K562 (cell line): ENCODE results near the gene SS18L1. TPM values are rescaled to one million over a fixed set of nuclear protein-coding genes. Genes with fewer than 3 reads are reported as not detected.

Source experiments
- ATF1 ChIP-seq, 2 experiments: fragments of 450-650 bp in 1 of 2; IDR thresholded peaks; 2 replicates each; pipeline ENCODE4 v1.6.1; 2016; ENCODE audit warnings: missing compliant biosample characterization in 1 of 2, missing genetic modification characterization in 1 of 2
- FOSL1 ChIP-seq: fragments of 200-800 bp; sonication (Bioruptor generic); conservative IDR thresholded peaks from 2 replicates; pipeline ENCODE4 v1.6.1; 2016; ENCODE audit warnings: missing genetic modification characterization, missing compliant biosample characterization
- GABPA ChIP-seq: fragments of 200-800 bp; sonication (Bioruptor generic); conservative IDR thresholded peaks from 2 replicates; pipeline ENCODE4 v1.6.1; 2016; ENCODE audit warnings: low read depth, missing genetic modification characterization, missing compliant biosample characterization
- HDAC6 ChIP-seq: IDR thresholded peaks from 2 replicates; pipeline ENCODE4 v1.6.1; 2012; ENCODE audit warnings: low read depth, mild to moderate bottlenecking, control low read depth, inconsistent platforms, low read length, moderate library complexity
- HDAC8 ChIP-seq: fragments of 450-650 bp; IDR thresholded peaks from 2 replicates; pipeline ENCODE4 v1.6.1; 2016; ENCODE audit warnings: mild to moderate bottlenecking, missing genetic modification characterization, moderate library complexity, missing compliant biosample characterization
- MAFK ChIP-seq: IDR thresholded peaks from 2 replicates; pipeline ENCODE4 v1.6.1; 2011; ENCODE audit warnings: low read length, improper control_type of control experiment
- POLR3A ChIP-seq: IDR thresholded peaks from 2 replicates; pipeline ENCODE4 v1.6.1; 2011; ENCODE audit warnings: borderline replicate concordance, mild to moderate bottlenecking, moderate library complexity; ENCODE audit not compliant: insufficient read length, insufficient read depth; ENCODE audit errors: extremely low read depth
- SMAD3 ChIP-seq: fragments of 450-650 bp; formaldehyde crosslinking; conservative IDR thresholded peaks from 2 replicates; pipeline ENCODE4 v1.4.0; 2020; ENCODE audit warnings: mild to moderate bottlenecking
- SNRNP70 ChIP-seq: fragments of 200-400 bp; formaldehyde crosslinking; optimal IDR thresholded peaks from 2 replicates; pipeline ENCODE3; 2017; ENCODE audit warnings: low read depth, low read length
- ZNF12 ChIP-seq: sonication (generic); formaldehyde crosslinking; IDR thresholded peaks from 2 replicates; pipeline ENCODE4 v1.4.0; 2020; ENCODE audit warnings: mild to moderate bottlenecking, missing genetic modification reagents
- polyA plus RNA-seq, 8 experiments: library from polyadenylated mRNA; depleted of rRNA in 4 of 8; stranded (reverse) in 5 of 8; unstranded in 3 of 8; fragments of >200 nt; fragmentation: Nextera tagmentation in 2 of 8; fragmentation: Illumina TruSeq in 1 of 8; extraction: Ambion mirVana in 2 of 8; extraction: Trizol in 1 of 8; gene quantifications; 2 replicates each; pipeline versions ENCODE4 v1.2.1 to v1.2.3, GENCODE V29; 2011 to 2014; ENCODE audit warnings: inconsistent platforms in 1 of 8, missing spikeins in 1 of 8
- total RNA-seq, 7 experiments: library from RNA; depleted of rRNA in 6 of 7; stranded (reverse); fragments of >200 nt in 6 of 7; fragmentation: Illumina TruSeq in 2 of 7; extraction: Trizol in 2 of 7; gene quantifications; 2 replicates each; pipeline versions ENCODE4 v1.2.1 to v1.2.3, GENCODE V29; 2011 to 2021; ENCODE audit warnings: low replicate concordance in 1 of 7
- TF ChIP-seq, protein P1 (sequence below): sonication (generic); formaldehyde crosslinking; IDR thresholded peaks from 2 replicates; pipeline ENCODE4 v1.8.1; 2023; ENCODE audit warnings: mild to moderate bottlenecking, missing genetic modification reagents
- TF ChIP-seq, protein P2 (sequence below): fragments of 250-450 bp; sonication (Bioruptor Pico); IDR thresholded peaks from 2 replicates; pipeline ENCODE4 v1.4.0; 2020; ENCODE audit warnings: mild to moderate bottlenecking
- TF ChIP-seq, protein P3 (sequence below): IDR thresholded peaks from 2 replicates; pipeline ENCODE4 v1.6.1; 2011; ENCODE audit not compliant: insufficient read length; ENCODE audit errors: extremely low read depth
- TF ChIP-seq, protein P4 (sequence below), 2 experiments: fragments of 200-800 bp in 1 of 2; sonication (Bioruptor generic) in 1 of 2; sonication (generic) in 1 of 2; formaldehyde crosslinking in 1 of 2; IDR thresholded peaks in 1 of 2; conservative IDR thresholded peaks in 1 of 2; 2 replicates each; pipeline versions ENCODE4 v1.5.0 to v1.6.1; 2016 to 2020; ENCODE audit warnings: missing compliant biosample characterization in 1 of 2, missing genetic modification characterization in 1 of 2, missing genetic modification reagents in 1 of 2
- TF ChIP-seq, protein P5 (sequence below): fragments of 450-650 bp; conservative IDR thresholded peaks from 2 replicates; pipeline ENCODE4 v1.6.1; 2016; ENCODE audit warnings: missing genetic modification characterization, low read depth, mild to moderate bottlenecking, missing compliant biosample characterization, moderate library complexity
- TF ChIP-seq, protein P6 (sequence below): fragments of 250-450 bp; sonication (Bioruptor Pico); IDR thresholded peaks from 2 replicates; pipeline ENCODE4 v1.5.1; 2021; ENCODE audit warnings: mild to moderate bottlenecking

SS18L1 gene
- total and polyA plus RNA-seq, 9 of the 15 experiments (the other 6 are each of a cell fraction or from before 2014, with no cell fraction given): 2.7 to 28.3 (median 15.1) TPM

DNA sequence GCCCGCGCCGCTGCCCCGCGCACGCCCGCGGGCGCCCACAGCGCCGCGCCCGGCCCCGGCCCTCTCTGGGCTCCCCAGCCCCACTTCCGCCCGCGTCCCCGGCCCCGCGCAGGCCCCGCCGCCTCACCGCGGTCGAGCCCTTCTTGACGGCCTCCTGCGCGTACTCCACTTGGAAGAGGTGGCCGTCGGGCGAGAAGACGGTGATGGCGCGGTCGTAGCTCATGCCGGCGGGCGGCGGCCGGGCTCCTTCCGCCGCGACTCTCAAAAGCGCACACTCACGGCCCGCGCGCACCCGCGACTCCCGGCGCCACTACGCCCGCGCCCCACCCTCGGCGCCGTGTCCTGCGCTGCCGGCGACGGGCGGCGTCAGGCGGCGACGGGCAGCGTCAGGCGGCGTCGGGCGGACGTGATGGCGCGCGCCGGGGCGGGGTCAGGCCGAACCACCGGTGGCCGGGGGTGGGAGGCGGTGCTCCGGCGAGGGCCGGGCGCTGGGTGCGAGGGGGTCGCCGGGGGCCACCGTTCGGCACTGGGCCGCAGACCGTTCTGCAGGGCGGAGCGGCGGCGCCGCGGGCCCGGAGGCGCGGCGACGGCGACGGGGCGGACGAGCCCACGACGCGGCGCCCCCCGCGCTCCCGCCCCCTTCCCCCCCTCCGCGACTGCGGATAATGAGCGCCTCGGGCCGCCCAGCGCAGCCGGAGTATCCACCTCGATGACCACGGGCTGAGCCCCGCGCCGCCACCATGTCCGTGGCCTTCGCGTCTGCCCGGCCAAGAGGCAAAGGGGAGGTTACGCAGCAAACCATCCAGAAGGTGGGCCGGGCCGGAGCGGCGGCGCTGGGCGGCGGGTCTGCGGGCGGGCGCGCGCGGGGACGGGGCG lies at the start of gene SS18L1, which contains the start of gene PSMA7 (continued):
- TF ChIP-seq, protein P1, sequence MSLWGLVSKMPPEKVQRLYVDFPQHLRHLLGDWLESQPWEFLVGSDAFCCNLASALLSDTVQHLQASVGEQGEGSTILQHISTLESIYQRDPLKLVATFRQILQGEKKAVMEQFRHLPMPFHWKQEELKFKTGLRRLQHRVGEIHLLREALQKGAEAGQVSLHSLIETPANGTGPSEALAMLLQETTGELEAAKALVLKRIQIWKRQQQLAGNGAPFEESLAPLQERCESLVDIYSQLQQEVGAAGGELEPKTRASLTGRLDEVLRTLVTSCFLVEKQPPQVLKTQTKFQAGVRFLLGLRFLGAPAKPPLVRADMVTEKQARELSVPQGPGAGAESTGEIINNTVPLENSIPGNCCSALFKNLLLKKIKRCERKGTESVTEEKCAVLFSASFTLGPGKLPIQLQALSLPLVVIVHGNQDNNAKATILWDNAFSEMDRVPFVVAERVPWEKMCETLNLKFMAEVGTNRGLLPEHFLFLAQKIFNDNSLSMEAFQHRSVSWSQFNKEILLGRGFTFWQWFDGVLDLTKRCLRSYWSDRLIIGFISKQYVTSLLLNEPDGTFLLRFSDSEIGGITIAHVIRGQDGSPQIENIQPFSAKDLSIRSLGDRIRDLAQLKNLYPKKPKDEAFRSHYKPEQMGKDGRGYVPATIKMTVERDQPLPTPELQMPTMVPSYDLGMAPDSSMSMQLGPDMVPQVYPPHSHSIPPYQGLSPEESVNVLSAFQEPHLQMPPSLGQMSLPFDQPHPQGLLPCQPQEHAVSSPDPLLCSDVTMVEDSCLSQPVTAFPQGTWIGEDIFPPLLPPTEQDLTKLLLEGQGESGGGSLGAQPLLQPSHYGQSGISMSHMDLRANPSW (CRISPR knock-in tag): no peak
- TF ChIP-seq MAFK (peak; percentile 16; the same call in 1 of the 2 replicates), FOSL1 (tag) (no peak), ZNF12 (CRISPR knock-in tag) (no peak), HDAC8 (no peak), POLR3A (no peak), ATF1 (CRISPR knock-in tag; IDR thresholded peaks at IDR 0.05) (peak; percentile 34; the same call in 1 of the 2 replicates), ATF1 (tag; IDR thresholded peaks at IDR 0.05) (0 out of 2 replicates have a peak, but pooled peaks have one; percentile 13), SNRNP70 (no peak), HDAC6 (no peak), GABPA (tag) (peak; percentile 76), SMAD3 (no peak)
- TF ChIP-seq, protein P2, sequence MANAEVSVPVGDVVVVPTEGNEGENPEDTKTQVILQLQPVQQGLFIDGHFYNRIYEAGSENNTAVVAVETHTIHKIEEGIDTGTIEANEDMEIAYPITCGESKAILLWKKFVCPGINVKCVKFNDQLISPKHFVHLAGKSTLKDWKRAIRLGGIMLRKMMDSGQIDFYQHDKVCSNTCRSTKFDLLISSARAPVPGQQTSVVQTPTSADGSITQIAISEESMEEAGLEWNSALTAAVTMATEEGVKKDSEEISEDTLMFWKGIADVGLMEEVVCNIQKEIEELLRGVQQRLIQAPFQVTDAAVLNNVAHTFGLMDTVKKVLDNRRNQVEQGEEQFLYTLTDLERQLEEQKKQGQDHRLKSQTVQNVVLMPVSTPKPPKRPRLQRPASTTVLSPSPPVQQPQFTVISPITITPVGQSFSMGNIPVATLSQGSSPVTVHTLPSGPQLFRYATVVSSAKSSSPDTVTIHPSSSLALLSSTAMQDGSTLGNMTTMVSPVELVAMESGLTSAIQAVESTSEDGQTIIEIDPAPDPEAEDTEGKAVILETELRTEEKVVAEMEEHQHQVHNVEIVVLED (CRISPR knock-in tag): peak; percentile 99
- TF ChIP-seq, protein P3, sequence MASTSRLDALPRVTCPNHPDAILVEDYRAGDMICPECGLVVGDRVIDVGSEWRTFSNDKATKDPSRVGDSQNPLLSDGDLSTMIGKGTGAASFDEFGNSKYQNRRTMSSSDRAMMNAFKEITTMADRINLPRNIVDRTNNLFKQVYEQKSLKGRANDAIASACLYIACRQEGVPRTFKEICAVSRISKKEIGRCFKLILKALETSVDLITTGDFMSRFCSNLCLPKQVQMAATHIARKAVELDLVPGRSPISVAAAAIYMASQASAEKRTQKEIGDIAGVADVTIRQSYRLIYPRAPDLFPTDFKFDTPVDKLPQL: no peak
- TF ChIP-seq, protein P4, sequence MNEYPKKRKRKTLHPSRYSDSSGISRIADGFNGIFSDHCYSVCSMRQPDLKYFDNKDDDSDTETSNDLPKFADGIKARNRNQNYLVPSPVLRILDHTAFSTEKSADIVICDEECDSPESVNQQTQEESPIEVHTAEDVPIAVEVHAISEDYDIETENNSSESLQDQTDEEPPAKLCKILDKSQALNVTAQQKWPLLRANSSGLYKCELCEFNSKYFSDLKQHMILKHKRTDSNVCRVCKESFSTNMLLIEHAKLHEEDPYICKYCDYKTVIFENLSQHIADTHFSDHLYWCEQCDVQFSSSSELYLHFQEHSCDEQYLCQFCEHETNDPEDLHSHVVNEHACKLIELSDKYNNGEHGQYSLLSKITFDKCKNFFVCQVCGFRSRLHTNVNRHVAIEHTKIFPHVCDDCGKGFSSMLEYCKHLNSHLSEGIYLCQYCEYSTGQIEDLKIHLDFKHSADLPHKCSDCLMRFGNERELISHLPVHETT (CRISPR knock-in tag; conservative IDR thresholded peaks at IDR 0.05 in 1 of 2, IDR thresholded peaks at IDR 0.05 in 1 of 2): peak in 1 of 2 experiments; percentile 94; a peak in 2 of 4 replicates
- TF ChIP-seq, protein P5, sequence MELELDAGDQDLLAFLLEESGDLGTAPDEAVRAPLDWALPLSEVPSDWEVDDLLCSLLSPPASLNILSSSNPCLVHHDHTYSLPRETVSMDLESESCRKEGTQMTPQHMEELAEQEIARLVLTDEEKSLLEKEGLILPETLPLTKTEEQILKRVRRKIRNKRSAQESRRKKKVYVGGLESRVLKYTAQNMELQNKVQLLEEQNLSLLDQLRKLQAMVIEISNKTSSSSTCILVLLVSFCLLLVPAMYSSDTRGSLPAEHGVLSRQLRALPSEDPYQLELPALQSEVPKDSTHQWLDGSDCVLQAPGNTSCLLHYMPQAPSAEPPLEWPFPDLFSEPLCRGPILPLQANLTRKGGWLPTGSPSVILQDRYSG: no peak
- TF ChIP-seq, protein P6, sequence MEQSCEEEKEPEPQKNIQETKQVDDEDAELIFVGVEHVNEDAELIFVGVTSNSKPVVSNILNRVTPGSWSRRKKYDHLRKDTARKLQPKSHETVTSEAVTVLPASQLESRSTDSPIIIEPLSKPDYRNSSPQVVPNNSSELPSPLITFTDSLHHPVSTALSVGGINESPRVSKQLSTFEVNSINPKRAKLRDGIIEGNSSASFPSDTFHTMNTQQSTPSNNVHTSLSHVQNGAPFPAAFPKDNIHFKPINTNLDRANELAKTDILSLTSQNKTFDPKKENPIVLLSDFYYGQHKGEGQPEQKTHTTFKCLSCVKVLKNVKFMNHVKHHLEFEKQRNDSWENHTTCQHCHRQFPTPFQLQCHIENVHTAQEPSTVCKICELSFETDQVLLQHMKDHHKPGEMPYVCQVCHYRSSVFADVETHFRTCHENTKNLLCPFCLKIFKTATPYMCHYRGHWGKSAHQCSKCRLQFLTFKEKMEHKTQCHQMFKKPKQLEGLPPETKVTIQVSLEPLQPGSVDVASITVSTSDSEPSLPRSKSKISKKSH (CRISPR knock-in tag): no peak
